OCI-LY1 (cell line): Measurements from ENCODE around the gene HLA-DOA.

Source experiments
- H2AFZ ChIP-seq: fragments of 200-600 bp; sonication (generic), shearing (Covaris generic); 2 replicates; pipeline ENCODE4 v1.6.0; 2014; ENCODE audit warnings: antibody characterized with exemption, mild to moderate bottlenecking, low read length
- H3F3A ChIP-seq: fragments of 200-600 bp; sonication (generic), shearing (Covaris generic); 2 replicates; pipeline ENCODE4 v1.6.0; 2014; ENCODE audit warnings: mild to moderate bottlenecking, antibody characterized with exemption, low read length, moderate library complexity; ENCODE audit not compliant: insufficient read depth
- H3K27ac ChIP-seq: fragments of 200-600 bp; sonication (generic); 2 replicates; pipeline ENCODE4 v1.5.1; 2014; ENCODE audit warnings: low read length, mixed run types, mild to moderate bottlenecking, low read depth; ENCODE audit not compliant: poor library complexity, severe bottlenecking
- H3K27me3 ChIP-seq: fragments of 200-600 bp; sonication (generic); 2 replicates; pipeline ENCODE4 v1.6.0; 2014; ENCODE audit warnings: antibody characterized with exemption, mild to moderate bottlenecking, low read length, moderate library complexity; ENCODE audit not compliant: insufficient read depth
- H3K36me3 ChIP-seq: fragments of 200-600 bp; sonication (generic); 2 replicates; pipeline ENCODE4 v1.6.1; 2014; ENCODE audit warnings: mild to moderate bottlenecking, antibody characterized with exemption, low read length, moderate library complexity, mixed read lengths; ENCODE audit not compliant: insufficient read depth
- H3K4me1 ChIP-seq: fragments of 200-600 bp; sonication (generic); 2 replicates; pipeline ENCODE4 v1.5.1; 2014; ENCODE audit warnings: mild to moderate bottlenecking, low read length, moderate library complexity; ENCODE audit not compliant: insufficient read depth, severe bottlenecking
- H3K4me2 ChIP-seq: fragments of 200-600 bp; sonication (generic), shearing (Covaris generic); 2 replicates; pipeline ENCODE4 v1.6.1; 2014; ENCODE audit warnings: low read length
- H3K4me3 ChIP-seq: fragments of 200-600 bp; sonication (generic); 2 replicates; pipeline ENCODE4 v1.5.1; 2014; ENCODE audit warnings: low read length, low read depth, mild to moderate bottlenecking, mixed read lengths; ENCODE audit not compliant: poor library complexity, severe bottlenecking
- H3K79me2 ChIP-seq: fragments of 200-600 bp; shearing (Covaris generic); 2 replicates; pipeline ENCODE4 v1.6.1; 2016; ENCODE audit warnings: mixed run types, low read length, mixed read lengths; ENCODE audit not compliant: insufficient read depth
- H3K9ac ChIP-seq: fragments of 200-600 bp; sonication (generic), shearing (Covaris generic); 2 replicates; pipeline ENCODE4 v1.6.1; 2014; ENCODE audit warnings: mild to moderate bottlenecking, low read length, mixed read lengths
- H3K9me2 ChIP-seq: fragments of 200-600 bp; sonication (generic), shearing (Covaris generic); 2 replicates; pipeline ENCODE4 v1.6.1; 2014; ENCODE audit warnings: low read depth, mild to moderate bottlenecking, low read length, mixed read lengths
- H3K9me3 ChIP-seq: fragments of 200-600 bp; shearing (Covaris generic); 2 replicates; pipeline ENCODE4 v1.6.1; 2014; ENCODE audit warnings: low read length, mixed read lengths
- H4K20me1 ChIP-seq: fragments of 200-600 bp; sonication (generic), shearing (Covaris generic); 2 replicates; pipeline ENCODE4 v1.6.0; 2016; ENCODE audit warnings: mild to moderate bottlenecking, low read length; ENCODE audit not compliant: insufficient read depth
- CTCF ChIP-seq: fragments of 200-600 bp; sonication (generic), shearing (Covaris generic); IDR thresholded peaks from 2 replicates; pipeline ENCODE4 v1.5.1; 2017; ENCODE audit warnings: mild to moderate bottlenecking, antibody characterized with exemption, low read length, moderate library complexity, mixed read lengths
- EZH2 ChIP-seq: fragments of 200-600 bp; sonication (generic), shearing (Covaris generic); IDR thresholded peaks from 2 replicates; pipeline ENCODE4 v1.8.0; 2017; ENCODE audit warnings: borderline replicate concordance, mixed run types, mild to moderate bottlenecking, antibody characterized with exemption, low read length, moderate library complexity, mixed read lengths

The HLA-DOA gene

GRCh38 chr6:32983493-32983848, 25.9 kb downstream of the HLA-DOA start:
- Histone ChIP-seq H3K79me2 (no peaks in the 10 kb centered on the region), H3K36me3 (peaks cover 52% of the 10 kb centered on the region), H3F3A (peaks cover 47% of the 10 kb centered on the region), H4K20me1 (no peaks in the 10 kb centered on the region), H3K4me1 (peaks cover 4% of the 10 kb centered on the region), H3K9me2 (no peaks in the 10 kb centered on the region), H3K9me3 (no peaks in the 10 kb centered on the region), H3K27me3 (no peaks in the 10 kb centered on the region), H3K27ac (peak overlapping the region; percentile 75), H3K4me3 (no peak overlapping the region), H2AFZ (no peak overlapping the region), H3K9ac (no peak overlapping the region), H3K4me2 (no peak overlapping the region)
- TF ChIP-seq EZH2 (no peak), CTCF (no peak)

- Histone ChIP-seq H3K36me3 (peaks cover 58% of the 10 kb centered on the region), H4K20me1 (no peaks in the 10 kb centered on the region), H3K27ac (peak overlapping the region; percentile 75), H3K9me3 (no peaks in the 10 kb centered on the region), H3F3A (peaks cover 47% of the 10 kb centered on the region), H2AFZ (no peak overlapping the region), H3K4me3 (no peak overlapping the region), H3K79me2 (no peaks in the 10 kb centered on the region), H3K27me3 (no peaks in the 10 kb centered on the region), H3K4me2 (no peak overlapping the region), H3K9ac (no peak overlapping the region), H3K9me2 (no peaks in the 10 kb centered on the region), H3K4me1 (peaks cover 4% of the 10 kb centered on the region)
- no peak for TF ChIP-seq CTCF
- TF ChIP-seq EZH2: no peak
These were observed 26.5 kb downstream of the HLA-DOA start for GRCh38 chr6:32982702-32983492.

GRCh38 chr6:32982084-32982701, 27.2 kb downstream of the HLA-DOA start:
- no peaks in the 10 kb centered on the region for H3K9me2 ChIP-seq
- peaks cover 4% of the 10 kb centered on the region for H3K4me1 ChIP-seq
- no peaks in the 10 kb centered on the region for H3K79me2 ChIP-seq
- peaks cover 47% of the 10 kb centered on the region for H3F3A ChIP-seq
- peak overlapping the region; percentile 75 for H3K27ac ChIP-seq
- H4K20me1 ChIP-seq: no peaks in the 10 kb centered on the region
- no peaks in the 10 kb centered on the region for H3K9me3 ChIP-seq
- no peak overlapping the region for H3K4me2 ChIP-seq
- no peak for TF ChIP-seq CTCF
- TF ChIP-seq EZH2: no peak
- H3K36me3 ChIP-seq: peaks cover 65% of the 10 kb centered on the region
- H3K27me3 ChIP-seq: no peaks in the 10 kb centered on the region
- H3K4me3 ChIP-seq: no peak overlapping the region
- no peak overlapping the region for H3K9ac ChIP-seq
- no peak overlapping the region for H2AFZ ChIP-seq
